HEK293 (cell line): Measurements from ENCODE around the gene ARHGAP28.

Experiments used
- CTCF ChIA-PET: fragments of 350-600 bp; formaldehyde crosslinking; extraction: SDS; loops from one replicate; lab custom pipeline; 2021; ENCODE audit warnings: antibody characterized with exemption; lab: Yijun Ruan, JAX
- POLR2A ChIA-PET: fragments of 300-600 bp; formaldehyde crosslinking; extraction: SDS; loops from one replicate; lab custom pipeline; 2020; ENCODE audit warnings: antibody characterized with exemption, inconsistent platforms; lab: Yijun Ruan, JAX
- H3K27ac ChIP-seq: fragments of 200-500 bp; sonication (Bioruptor generic); 2 replicates; pipeline ENCODE4 v1.5.1; 2014; ENCODE audit warnings: low read depth, low read length, control low read depth, inconsistent platforms; ENCODE audit errors: extremely low read depth
- H3K36me3 ChIP-seq, 2 experiments: fragments of 200-500 bp in 1 of 2; sonication (Bioruptor generic) in 1 of 2; 1 replicate in 1 of 2; 2 replicates in 1 of 2; pipeline ENCODE4 v1.5.1; 2014 to 2017; ENCODE audit warnings: inconsistent platforms in 2 of 2, low read length in 2 of 2; ENCODE audit not compliant: control insufficient read depth in 2 of 2, insufficient read depth in 1 of 2
- H3K4me1 ChIP-seq: fragments of 200-500 bp; sonication (Bioruptor generic); 2 replicates; pipeline ENCODE4 v1.5.1; 2014; ENCODE audit warnings: mild to moderate bottlenecking, low read length, inconsistent platforms; ENCODE audit not compliant: control insufficient read depth, insufficient read depth
- H3K4me3 ChIP-seq: 2 replicates; pipeline ENCODE4 v1.5.1; 2011; ENCODE audit warnings: low read depth, mild to moderate bottlenecking, control low read depth, low read length, moderate library complexity
- H3K9me3 ChIP-seq: fragments of 200-500 bp; sonication (Bioruptor generic); 2 replicates; pipeline ENCODE4 v1.5.1; 2014; ENCODE audit warnings: low read depth, low read length, inconsistent platforms; ENCODE audit not compliant: control insufficient read depth, insufficient read depth
- EGR2 ChIP-seq: fragments of 450-650 bp; formaldehyde crosslinking; IDR thresholded peaks from 2 replicates; pipeline ENCODE4 v1.5.1; 2016; ENCODE audit warnings: low read depth, missing biosample characterization, missing genetic modification characterization
- GFI1B ChIP-seq: fragments of 450-650 bp; formaldehyde crosslinking; IDR thresholded peaks from 2 replicates; pipeline ENCODE4 v1.5.1; 2016; ENCODE audit warnings: missing biosample characterization, missing genetic modification characterization
- GLI2 ChIP-seq: fragments of 450-650 bp; formaldehyde crosslinking; IDR thresholded peaks from 2 replicates; pipeline ENCODE4; 2017; ENCODE audit warnings: missing biosample characterization, missing genetic modification characterization, low read depth, borderline replicate concordance
- IKZF3 ChIP-seq: fragments of 450-650 bp; IDR thresholded peaks from 2 replicates; pipeline ENCODE4 v1.5.0; 2018; ENCODE audit warnings: missing biosample characterization, mild to moderate bottlenecking, missing genetic modification characterization, moderate library complexity
- KLF16 ChIP-seq: fragments of 450-650 bp; formaldehyde crosslinking; IDR thresholded peaks from 2 replicates; pipeline ENCODE4 v1.5.1; 2017; ENCODE audit warnings: missing biosample characterization, missing genetic modification characterization
- MEIS1 ChIP-seq: sonication (generic); formaldehyde crosslinking; IDR thresholded peaks from 2 replicates; pipeline ENCODE4 v1.8.1; 2022; ENCODE audit warnings: missing genetic modification reagents, mild to moderate bottlenecking, borderline replicate concordance
- OVOL3 ChIP-seq: fragments of 450-650 bp; formaldehyde crosslinking; IDR thresholded peaks from 2 replicates; pipeline ENCODE4 v1.5.1; 2016; ENCODE audit warnings: missing biosample characterization, missing genetic modification characterization
- SCRT2 ChIP-seq: fragments of 450-650 bp; formaldehyde crosslinking; IDR thresholded peaks from 2 replicates; pipeline ENCODE4 v1.5.1; 2016; ENCODE audit warnings: missing biosample characterization, missing genetic modification characterization
- ZBTB7A ChIP-seq: fragments of 450-650 bp; formaldehyde crosslinking; IDR thresholded peaks from 2 replicates; pipeline ENCODE4 v1.5.1; 2016; ENCODE audit warnings: low read depth, missing biosample characterization, missing genetic modification characterization
- ZNF157 ChIP-seq: fragments of 450-650 bp; formaldehyde crosslinking; IDR thresholded peaks from 2 replicates; pipeline ENCODE4 v1.5.1; 2016; ENCODE audit warnings: missing biosample characterization, missing genetic modification characterization
- ZNF169 ChIP-seq: fragments of 450-650 bp; formaldehyde crosslinking; IDR thresholded peaks from 2 replicates; pipeline ENCODE4 v1.5.1; 2016; ENCODE audit warnings: missing biosample characterization, missing genetic modification characterization
- ZNF19 ChIP-seq: fragments of 450-650 bp; formaldehyde crosslinking; IDR thresholded peaks from 2 replicates; pipeline ENCODE4; 2016; ENCODE audit warnings: missing biosample characterization, missing genetic modification characterization, low read depth
- ZNF223 ChIP-seq: fragments of 450-650 bp; formaldehyde crosslinking; IDR thresholded peaks from 2 replicates; pipeline ENCODE4 v1.5.1; 2016; ENCODE audit warnings: missing biosample characterization, missing genetic modification characterization
- ZNF311 ChIP-seq: fragments of 450-650 bp; formaldehyde crosslinking; IDR thresholded peaks from 2 replicates; pipeline ENCODE4 v1.5.1; 2017; ENCODE audit warnings: missing biosample characterization, missing genetic modification characterization, borderline replicate concordance
- ZNF341 ChIP-seq: fragments of 450-650 bp; formaldehyde crosslinking; IDR thresholded peaks from 2 replicates; pipeline ENCODE4; 2016; ENCODE audit warnings: low read depth, missing biosample characterization, missing genetic modification characterization
- ZNF37A ChIP-seq: fragments of 450-650 bp; IDR thresholded peaks from 2 replicates; pipeline ENCODE4 v1.5.1; 2018; ENCODE audit warnings: missing biosample characterization, missing genetic modification characterization
- ZNF404 ChIP-seq: fragments of 450-650 bp; formaldehyde crosslinking; IDR thresholded peaks from 2 replicates; pipeline ENCODE4 v1.5.1; 2017; ENCODE audit warnings: missing biosample characterization, missing genetic modification characterization
- ZNF48 ChIP-seq: fragments of 450-650 bp; formaldehyde crosslinking; IDR thresholded peaks from 2 replicates; pipeline ENCODE4 v1.5.1; 2016; ENCODE audit warnings: missing biosample characterization, missing genetic modification characterization
- ZNF514 ChIP-seq: fragments of 450-650 bp; formaldehyde crosslinking; IDR thresholded peaks from 2 replicates; pipeline ENCODE4 v1.5.1; 2016; ENCODE audit warnings: missing biosample characterization, missing genetic modification characterization
- ZNF544 ChIP-seq: fragments of 450-650 bp; formaldehyde crosslinking; IDR thresholded peaks from 2 replicates; pipeline ENCODE4 v1.5.0; 2017; ENCODE audit warnings: missing biosample characterization, missing genetic modification characterization
- ZNF623 ChIP-seq: fragments of 450-650 bp; formaldehyde crosslinking; IDR thresholded peaks from 2 replicates; pipeline ENCODE4 v1.5.1; 2016; ENCODE audit warnings: missing biosample characterization, missing genetic modification characterization
- ZSCAN23 ChIP-seq: fragments of 450-650 bp; formaldehyde crosslinking; IDR thresholded peaks from 2 replicates; pipeline ENCODE4 v1.5.1; 2016; ENCODE audit warnings: missing biosample characterization, missing genetic modification characterization
- TF ChIP-seq, protein P1 (sequence below): fragments of 450-650 bp; formaldehyde crosslinking; IDR thresholded peaks from 2 replicates; pipeline ENCODE4 v1.5.1; 2017; ENCODE audit warnings: missing biosample characterization, missing genetic modification characterization
- TF ChIP-seq, protein P2 (sequence below): IDR thresholded peaks from 2 replicates; pipeline ENCODE4 v1.6.1; 2011; ENCODE audit warnings: mild to moderate bottlenecking, low read depth, low read length, borderline replicate concordance
- TF ChIP-seq, protein P3 (sequence below): fragments of 450-650 bp; formaldehyde crosslinking; IDR thresholded peaks from 2 replicates; pipeline ENCODE4 v1.5.1; 2016; ENCODE audit warnings: missing biosample characterization, missing genetic modification characterization
- TF ChIP-seq, protein P4 (sequence below): fragments of 450-650 bp; formaldehyde crosslinking; IDR thresholded peaks from 2 replicates; pipeline ENCODE4 v1.5.1; 2016; ENCODE audit warnings: missing biosample characterization, missing genetic modification characterization
- TF ChIP-seq, protein P5 (sequence below): fragments of 450-650 bp; formaldehyde crosslinking; IDR thresholded peaks from 2 replicates; pipeline ENCODE4 v1.5.1; 2016; ENCODE audit warnings: missing biosample characterization, missing genetic modification characterization, borderline replicate concordance
- TF ChIP-seq, protein P6 (sequence below): fragments of 450-650 bp; formaldehyde crosslinking; IDR thresholded peaks from 2 replicates; pipeline ENCODE4 v1.5.1; 2016; ENCODE audit warnings: missing biosample characterization, missing genetic modification characterization

The ARHGAP28 gene

DNA sequence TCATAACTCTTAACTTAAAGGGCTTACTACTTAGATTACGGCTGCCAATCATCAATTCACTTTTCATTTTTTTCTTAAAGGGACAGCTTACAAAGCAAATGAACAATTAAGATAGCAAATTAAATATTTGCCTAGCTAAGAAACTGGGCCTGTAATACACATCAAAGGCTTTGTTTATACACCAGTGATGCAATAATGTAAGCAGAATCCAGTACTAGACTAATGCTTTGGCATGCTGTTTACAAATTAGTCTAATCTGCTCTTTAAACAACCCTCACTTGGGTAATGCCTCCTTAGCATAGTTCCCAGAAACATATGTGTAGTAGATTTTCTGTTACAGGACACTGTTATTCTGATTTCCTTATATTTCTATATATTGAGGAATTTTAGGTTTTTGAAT is 105.8 kb downstream of the ARHGAP28 start (continued):
- TF ChIP-seq, protein P1, sequence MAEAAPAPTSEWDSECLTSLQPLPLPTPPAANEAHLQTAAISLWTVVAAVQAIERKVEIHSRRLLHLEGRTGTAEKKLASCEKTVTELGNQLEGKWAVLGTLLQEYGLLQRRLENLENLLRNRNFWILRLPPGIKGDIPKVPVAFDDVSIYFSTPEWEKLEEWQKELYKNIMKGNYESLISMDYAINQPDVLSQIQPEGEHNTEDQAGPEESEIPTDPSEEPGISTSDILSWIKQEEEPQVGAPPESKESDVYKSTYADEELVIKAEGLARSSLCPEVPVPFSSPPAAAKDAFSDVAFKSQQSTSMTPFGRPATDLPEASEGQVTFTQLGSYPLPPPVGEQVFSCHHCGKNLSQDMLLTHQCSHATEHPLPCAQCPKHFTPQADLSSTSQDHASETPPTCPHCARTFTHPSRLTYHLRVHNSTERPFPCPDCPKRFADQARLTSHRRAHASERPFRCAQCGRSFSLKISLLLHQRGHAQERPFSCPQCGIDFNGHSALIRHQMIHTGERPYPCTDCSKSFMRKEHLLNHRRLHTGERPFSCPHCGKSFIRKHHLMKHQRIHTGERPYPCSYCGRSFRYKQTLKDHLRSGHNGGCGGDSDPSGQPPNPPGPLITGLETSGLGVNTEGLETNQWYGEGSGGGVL = no peak
- no peak for TF ChIP-seq ZNF514 (tag by site-specific recombination)
- no peak for TF ChIP-seq ZNF37A (tag by site-specific recombination)
- no peak for TF ChIP-seq ZNF404 (tag by site-specific recombination)
- TF ChIP-seq, protein P2, sequence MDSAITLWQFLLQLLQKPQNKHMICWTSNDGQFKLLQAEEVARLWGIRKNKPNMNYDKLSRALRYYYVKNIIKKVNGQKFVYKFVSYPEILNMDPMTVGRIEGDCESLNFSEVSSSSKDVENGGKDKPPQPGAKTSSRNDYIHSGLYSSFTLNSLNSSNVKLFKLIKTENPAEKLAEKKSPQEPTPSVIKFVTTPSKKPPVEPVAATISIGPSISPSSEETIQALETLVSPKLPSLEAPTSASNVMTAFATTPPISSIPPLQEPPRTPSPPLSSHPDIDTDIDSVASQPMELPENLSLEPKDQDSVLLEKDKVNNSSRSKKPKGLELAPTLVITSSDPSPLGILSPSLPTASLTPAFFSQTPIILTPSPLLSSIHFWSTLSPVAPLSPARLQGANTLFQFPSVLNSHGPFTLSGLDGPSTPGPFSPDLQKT = no peak
- no peak for TF ChIP-seq ZNF48
- TF ChIP-seq ZNF157 = no peak
- no peak for TF ChIP-seq GFI1B (tag by site-specific recombination)
- TF ChIP-seq EGR2 = no peak
- TF ChIP-seq IKZF3 (tag by site-specific recombination) = no peak
- TF ChIP-seq GLI2 (tag by site-specific recombination) = no peak
- TF ChIP-seq ZNF341 (tag by site-specific recombination) = no peak
- TF ChIP-seq ZNF623 (tag by site-specific recombination) = no peak
- TF ChIP-seq ZNF223 (tag by site-specific recombination) = no peak

DNA sequence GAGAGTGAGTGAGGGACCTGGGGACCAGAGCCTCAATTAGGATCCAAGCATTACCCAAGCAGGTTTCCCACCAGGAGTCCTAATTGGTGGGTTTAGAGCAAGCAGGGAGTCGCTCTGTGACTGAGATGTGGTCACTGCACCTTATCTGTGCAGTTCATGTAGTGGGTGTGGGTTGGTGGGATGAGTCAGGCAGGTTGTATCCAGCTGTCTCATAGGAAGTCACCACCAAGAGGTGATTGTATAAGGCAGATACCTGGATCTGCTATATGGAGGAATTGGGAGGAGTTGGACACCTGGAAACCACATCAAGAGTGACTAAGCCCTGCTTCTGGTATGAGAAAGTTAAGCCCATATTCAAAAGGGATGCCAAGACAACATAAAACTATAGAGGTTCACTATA is 106.8 kb downstream of the ARHGAP28 start:
- no peaks in the 10 kb centered on the region for H3K36me3 ChIP-seq
- H3K9me3 ChIP-seq = no peaks in the 10 kb centered on the region; the same call in 1 of the 2 replicates
- TF ChIP-seq MEIS1 (no peak), KLF16 (tag by site-specific recombination) (no peak), OVOL3 (no peak), ZBTB7A (tag by site-specific recombination) (no peak)
- TF ChIP-seq, protein P3, sequence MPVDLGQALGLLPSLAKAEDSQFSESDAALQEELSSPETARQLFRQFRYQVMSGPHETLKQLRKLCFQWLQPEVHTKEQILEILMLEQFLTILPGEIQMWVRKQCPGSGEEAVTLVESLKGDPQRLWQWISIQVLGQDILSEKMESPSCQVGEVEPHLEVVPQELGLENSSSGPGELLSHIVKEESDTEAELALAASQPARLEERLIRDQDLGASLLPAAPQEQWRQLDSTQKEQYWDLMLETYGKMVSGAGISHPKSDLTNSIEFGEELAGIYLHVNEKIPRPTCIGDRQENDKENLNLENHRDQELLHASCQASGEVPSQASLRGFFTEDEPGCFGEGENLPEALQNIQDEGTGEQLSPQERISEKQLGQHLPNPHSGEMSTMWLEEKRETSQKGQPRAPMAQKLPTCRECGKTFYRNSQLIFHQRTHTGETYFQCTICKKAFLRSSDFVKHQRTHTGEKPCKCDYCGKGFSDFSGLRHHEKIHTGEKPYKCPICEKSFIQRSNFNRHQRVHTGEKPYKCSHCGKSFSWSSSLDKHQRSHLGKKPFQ (tag by site-specific recombination) = no peak
- H3K27ac ChIP-seq = no peak overlapping the region
- CTCF ChIA-PET = interaction anchor here (0.6 kb wide), 1 partner anchor 70 kb away, joined by 3 read pairs; no protein-coding TSS in a partner anchor
- POLR2A ChIA-PET = interaction anchor here (0.6 kb wide), 1 partner anchor 275 kb away, joined by 3 read pairs; no protein-coding TSS in a partner anchor
- H3K4me1 ChIP-seq = peaks cover 3% of the 10 kb centered on the region; the same call in 1 of the 2 replicates
- no peak overlapping the region for H3K4me3 ChIP-seq

DNA sequence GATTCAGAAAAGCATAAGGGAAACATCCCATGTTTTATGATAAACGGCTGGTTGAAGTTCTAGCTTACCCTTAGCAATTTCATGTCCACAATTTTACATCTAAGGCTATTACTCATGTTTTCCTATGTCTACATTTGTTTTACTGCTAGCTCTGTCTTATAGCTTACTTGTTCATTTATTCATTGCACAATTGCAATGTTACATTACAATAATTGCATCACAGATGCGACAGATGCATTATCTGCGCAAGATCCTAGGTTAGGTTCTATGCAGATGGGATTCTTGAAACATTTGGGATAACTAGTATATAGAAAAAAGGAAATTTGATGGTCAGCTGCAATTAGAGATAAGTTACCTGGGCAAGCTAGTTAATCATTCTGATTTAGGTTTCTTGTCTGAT is 108.4 kb downstream of the ARHGAP28 start:
- ChIA-PET POLR2A (no interaction called here), CTCF (no interaction called here)
- Histone ChIP-seq H3K27ac (no peak overlapping the region), H3K4me1 (peaks cover 6% of the 10 kb centered on the region), H3K9me3 (no peaks in the 10 kb centered on the region), H3K36me3 (no peaks in the 10 kb centered on the region), H3K4me3 (no peak overlapping the region)
- no peak for TF ChIP-seq ZNF169 (tag by site-specific recombination)
- TF ChIP-seq, protein P4, sequence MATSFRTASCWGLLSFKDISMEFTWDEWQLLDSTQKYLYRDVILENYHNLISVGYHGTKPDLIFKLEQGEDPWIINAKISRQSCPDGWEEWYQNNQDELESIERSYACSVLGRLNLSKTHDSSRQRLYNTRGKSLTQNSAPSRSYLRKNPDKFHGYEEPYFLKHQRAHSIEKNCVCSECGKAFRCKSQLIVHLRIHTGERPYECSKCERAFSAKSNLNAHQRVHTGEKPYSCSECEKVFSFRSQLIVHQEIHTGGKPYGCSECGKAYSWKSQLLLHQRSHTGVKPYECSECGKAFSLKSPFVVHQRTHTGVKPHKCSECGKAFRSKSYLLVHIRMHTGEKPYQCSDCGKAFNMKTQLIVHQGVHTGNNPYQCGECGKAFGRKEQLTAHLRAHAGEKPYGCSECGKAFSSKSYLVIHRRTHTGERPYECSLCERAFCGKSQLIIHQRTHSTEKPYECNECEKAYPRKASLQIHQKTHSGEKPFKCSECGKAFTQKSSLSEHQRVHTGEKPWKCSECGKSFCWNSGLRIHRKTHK (tag by site-specific recombination) = no peak
- no peak for TF ChIP-seq ZNF19 (tag by site-specific recombination)
- no peak for TF ChIP-seq ZSCAN23 (tag by site-specific recombination)
- TF ChIP-seq SCRT2 (tag by site-specific recombination) = no peak
- TF ChIP-seq, protein P5, sequence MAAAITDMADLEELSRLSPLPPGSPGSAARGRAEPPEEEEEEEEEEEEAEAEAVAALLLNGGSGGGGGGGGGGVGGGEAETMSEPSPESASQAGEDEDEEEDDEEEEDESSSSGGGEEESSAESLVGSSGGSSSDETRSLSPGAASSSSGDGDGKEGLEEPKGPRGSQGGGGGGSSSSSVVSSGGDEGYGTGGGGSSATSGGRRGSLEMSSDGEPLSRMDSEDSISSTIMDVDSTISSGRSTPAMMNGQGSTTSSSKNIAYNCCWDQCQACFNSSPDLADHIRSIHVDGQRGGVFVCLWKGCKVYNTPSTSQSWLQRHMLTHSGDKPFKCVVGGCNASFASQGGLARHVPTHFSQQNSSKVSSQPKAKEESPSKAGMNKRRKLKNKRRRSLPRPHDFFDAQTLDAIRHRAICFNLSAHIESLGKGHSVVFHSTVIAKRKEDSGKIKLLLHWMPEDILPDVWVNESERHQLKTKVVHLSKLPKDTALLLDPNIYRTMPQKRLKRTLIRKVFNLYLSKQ (tag by site-specific recombination) = no peak
- TF ChIP-seq, protein P6, sequence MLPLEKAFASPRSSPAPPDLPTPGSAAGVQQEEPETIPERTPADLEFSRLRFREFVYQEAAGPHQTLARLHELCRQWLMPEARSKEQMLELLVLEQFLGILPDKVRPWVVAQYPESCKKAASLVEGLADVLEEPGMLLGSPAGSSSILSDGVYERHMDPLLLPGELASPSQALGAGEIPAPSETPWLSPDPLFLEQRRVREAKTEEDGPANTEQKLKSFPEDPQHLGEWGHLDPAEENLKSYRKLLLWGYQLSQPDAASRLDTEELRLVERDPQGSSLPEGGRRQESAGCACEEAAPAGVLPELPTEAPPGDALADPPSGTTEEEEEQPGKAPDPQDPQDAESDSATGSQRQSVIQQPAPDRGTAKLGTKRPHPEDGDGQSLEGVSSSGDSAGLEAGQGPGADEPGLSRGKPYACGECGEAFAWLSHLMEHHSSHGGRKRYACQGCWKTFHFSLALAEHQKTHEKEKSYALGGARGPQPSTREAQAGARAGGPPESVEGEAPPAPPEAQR (tag by site-specific recombination) = no peak
- no peak for TF ChIP-seq ZNF311 (tag by site-specific recombination)
- no peak for TF ChIP-seq ZNF544 (tag by site-specific recombination)
